GM12878 (cell line): ENCODE data around the gene VCAN. TPM values are rescaled to one million over a fixed set of nuclear protein-coding genes. Genes with fewer than 3 reads are reported as not detected.

Source experiments
- ATAC-seq: fragments of 200-7000 bp; cut with Tn5 transposase; 3 replicates; pipeline ENCODE4 v1.9.1; 2020; ENCODE audit warnings: mild to moderate bottlenecking, moderate library complexity
- BruUV-seq: library from RNA; stranded (reverse); fragments of 400-500 nt; replicated peaks from 2 replicates; lab custom pipeline; 2021; lab: Mats Ljungman, UMichigan
- CTCF ChIA-PET: fragments of 300-600 bp; sonication (Branson Sonifier 250); formaldehyde crosslinking; extraction: SDS; loops from one replicate; lab custom pipeline; 2021; ENCODE audit warnings: inconsistent platforms; lab: Yijun Ruan, JAX
- POLR2A ChIA-PET: fragments of 350-600 bp; formaldehyde crosslinking; extraction: SDS; loops from one replicate; lab custom pipeline; 2021; ENCODE audit warnings: inconsistent platforms; lab: Charles Lee
- RAD21 ChIA-PET: fragments of 300-600 bp; sonication (Branson Sonifier 250); formaldehyde crosslinking; loops from one replicate; lab custom pipeline; 2023; ENCODE audit warnings: antibody characterized with exemption; ENCODE audit not compliant: unreplicated experiment; lab: Charles Lee
- SMC1A ChIA-PET: fragments of 300-600 bp; sonication (Branson Sonifier 250); formaldehyde crosslinking; loops from one replicate; lab custom pipeline; 2023; ENCODE audit not compliant: unreplicated experiment, uncharacterized antibody; lab: Charles Lee
- DNase-seq: peaks from one replicate; pipeline ENCODE4 v3.0.0-alpha.2; 2011; ENCODE audit warnings: low read depth, low spot score
- FAIRE-seq: peaks from 3 replicates; lab custom pipeline; 2011; peaks lifted over from hg19 to GRCh38; lab: Jason Lieb, UNC
- H2AFZ ChIP-seq: 2 replicates; pipeline ENCODE4 v1.6.0; 2011; ENCODE audit warnings: low read depth, low read length, control low read depth; ENCODE audit not compliant: control insufficient read depth
- H3K27ac ChIP-seq: 2 replicates; pipeline ENCODE4 v1.5.1; 2011; ENCODE audit warnings: control low read depth; ENCODE audit not compliant: control insufficient read depth, insufficient read depth
- H3K27me3 ChIP-seq, 2 experiments: replicated peaks in 1 of 2; 2 replicates each; pipeline versions ENCODE4 v1.6.0 to v1.6.1; 2011; ENCODE audit warnings: low read length in 1 of 2; ENCODE audit not compliant: control insufficient read depth in 2 of 2, insufficient read depth in 2 of 2
- H3K36me3 ChIP-seq, 2 experiments: 2 replicates each; pipeline ENCODE4 v1.5.1; 2011; ENCODE audit warnings: low read length in 1 of 2; ENCODE audit not compliant: control insufficient read depth in 2 of 2, insufficient read depth in 2 of 2
- H3K4me1 ChIP-seq: 2 replicates; pipeline ENCODE4 v1.6.1; 2011; ENCODE audit warnings: mild to moderate bottlenecking, low read length, moderate library complexity, mixed read lengths; ENCODE audit not compliant: control insufficient read depth, insufficient read depth
- H3K4me2 ChIP-seq: 2 replicates; pipeline ENCODE4 v1.6.0; 2011; ENCODE audit warnings: control low read depth; ENCODE audit not compliant: control insufficient read depth, insufficient read depth
- H3K4me3 ChIP-seq: fragments of 200-600 bp; sonication (generic); 2 replicates; pipeline ENCODE4 v1.5.1; 2016
- H3K79me2 ChIP-seq: 2 replicates; pipeline ENCODE4 v1.6.0; 2011; ENCODE audit warnings: low read length; ENCODE audit not compliant: control insufficient read depth, insufficient read depth
- H3K9ac ChIP-seq: 2 replicates; pipeline ENCODE4 v1.8.0; 2011; ENCODE audit warnings: low read length, control low read depth, mixed read lengths; ENCODE audit not compliant: control insufficient read depth, insufficient read depth
- H3K9me3 ChIP-seq: replicated peaks from 3 replicates; pipeline ENCODE4 v1.5.1; 2011; ENCODE audit warnings: mild to moderate bottlenecking, low read length; ENCODE audit not compliant: control insufficient read depth, insufficient read depth
- H4K20me1 ChIP-seq: 2 replicates; pipeline ENCODE4 v1.6.0; 2011; ENCODE audit not compliant: control insufficient read depth, insufficient read depth
- ATF3 ChIP-seq: IDR thresholded peaks from 2 replicates; pipeline ENCODE4 v1.6.1; 2011; ENCODE audit warnings: low read depth, mild to moderate bottlenecking, low read length, moderate library complexity, borderline replicate concordance; ENCODE audit errors: extremely low read depth
- BMI1 ChIP-seq: fragments of 450-650 bp; IDR thresholded peaks from 2 replicates; pipeline ENCODE4 v1.6.1; 2016; ENCODE audit warnings: mild to moderate bottlenecking, moderate library complexity, borderline replicate concordance
- CUX1 ChIP-seq: IDR thresholded peaks from 2 replicates; pipeline ENCODE4 v1.6.1; 2012; ENCODE audit warnings: improper control_type of control experiment, low read depth, low read length; ENCODE audit not compliant: insufficient replicate concordance
- E4F1 ChIP-seq: fragments of 450-650 bp; IDR thresholded peaks from 2 replicates; pipeline ENCODE4 v1.6.1; 2018; ENCODE audit warnings: borderline replicate concordance, mild to moderate bottlenecking; ENCODE audit not compliant: partially characterized antibody
- EGR1 ChIP-seq, 2 experiments: IDR thresholded peaks; 1 replicate in 1 of 2; 2 replicates in 1 of 2; pipeline ENCODE4 v1.6.1; 2011 to 2012; ENCODE audit warnings: low read depth in 2 of 2, low read length in 2 of 2, borderline replicate concordance in 1 of 2, mild to moderate bottlenecking in 1 of 2, moderate library complexity in 1 of 2
- HCFC1 ChIP-seq: fragments of 150-350 bp; IDR thresholded peaks from 2 replicates; pipeline ENCODE4 v1.6.1; 2014; ENCODE audit warnings: low read length
- HDAC2 ChIP-seq: fragments of 200-600 bp; sonication (generic); IDR thresholded peaks from 2 replicates; pipeline ENCODE4 v1.6.1; 2017
- JUND ChIP-seq: IDR thresholded peaks from 2 replicates; pipeline ENCODE4 v1.6.1; 2012; ENCODE audit warnings: low read depth, mild to moderate bottlenecking, low read length, improper control_type of control experiment, moderate library complexity
- NRF1 ChIP-seq: conservative IDR thresholded peaks from 2 replicates; pipeline ENCODE4 v1.6.1; 2011; ENCODE audit warnings: mild to moderate bottlenecking, low read depth, low read length, improper control_type of control experiment
- SIN3A ChIP-seq: IDR thresholded peaks from 2 replicates; pipeline ENCODE4 v1.6.1; 2012; ENCODE audit warnings: low read depth, low read length, improper control_type of control experiment
- SIX5 ChIP-seq: IDR thresholded peaks from 2 replicates; pipeline ENCODE4 v1.6.1; 2011; ENCODE audit warnings: mild to moderate bottlenecking, low read depth, low read length, moderate library complexity; ENCODE audit not compliant: severe bottlenecking
- SUZ12 ChIP-seq: fragments of 200-600 bp; sonication (generic); IDR thresholded peaks from one replicate; pipeline ENCODE4 v1.6.1; 2018; ENCODE audit warnings: antibody characterized with exemption, mild to moderate bottlenecking; ENCODE audit not compliant: unreplicated experiment
- ZNF274 ChIP-seq: IDR thresholded peaks from one replicate; pipeline ENCODE4 v1.8.0; 2011; ENCODE audit not compliant: insufficient read length, insufficient read depth
- WGBS: methylation state at CpG from one replicate; pipeline ENCODE4 v1.1.6; 2016; ENCODE audit warnings: low lambda C conversion rate; ENCODE audit not compliant: insufficient replicate concordance, insufficient coverage; ENCODE audit errors: missing lambda C conversion rate; 5-methylcytosine and 5-hydroxymethylcytosine counted together
- in situ Hi-C: fragments of 300-500 bp; cut with MboI; formaldehyde crosslinking; loops from 9 replicates; pipeline ENCODE4 v1.14.3; 2018; ENCODE audit warnings: mixed read lengths
- intact Hi-C: fragments of 100-400 bp; cut with micrococcal nuclease; formaldehyde crosslinking; loops from one replicate; pipeline ENCODE4 v1.14.2; 2022; ENCODE audit not compliant: unreplicated experiment
- polyA plus RNA-seq, 11 experiments: library from polyadenylated mRNA; depleted of rRNA in 4 of 11; unstranded in 6 of 11; stranded (reverse) in 5 of 11; fragments of >200 nt; fragmentation: Nextera tagmentation in 4 of 11; fragmentation: Illumina TruSeq in 1 of 11; extraction: Ambion mirVana in 4 of 11; extraction: Trizol in 1 of 11; gene quantifications; 1 replicate in 1 of 11; 2 replicates in 10 of 11; pipeline versions ENCODE4 v1.2.1 to v1.2.3, GENCODE V29; 2011 to 2016; ENCODE audit warnings: inconsistent platforms in 2 of 11, missing spikeins in 2 of 11, low read depth in 1 of 11
- total RNA-seq, 4 experiments: library from RNA; depleted of rRNA in 3 of 4; stranded (reverse); fragments of >200 nt in 3 of 4; fragmentation: Illumina TruSeq in 1 of 4; extraction: Trizol in 1 of 4; gene quantifications; 2 replicates each; pipeline versions ENCODE4 v1.2.1 to v1.2.3, GENCODE V29; 2013 to 2021

VCAN gene
- total and polyA plus RNA-seq, 10 of the 15 experiments (the other 5 are each of a cell fraction or from before 2014, with no cell fraction given) = 1.2 to 15.2 (median 4.5) TPM

GRCh38 chr5:83523929-83524328 is 52.4 kb downstream of the VCAN start:
- no peaks in the 10 kb centered on the region for H3K4me1 ChIP-seq
- DNase-seq = no peak
- H3K27me3 ChIP-seq = 0 out of 4 replicates have a peak, but pooled peaks cover 0 to 2% of the 10 kb centered on the region in 2 experiments
- intact Hi-C loops (no loop called here), in situ Hi-C loops (no loop called here)
- no peak overlapping the region for H2AFZ ChIP-seq
- H3K9me3 ChIP-seq = no peaks in the 10 kb centered on the region
- FAIRE-seq = no peak
- TF ChIP-seq ATF3 (no peak), JUND (no peak), SUZ12 (no peak), BMI1 (no peak), CUX1 (no peak), HDAC2 (no peak), HCFC1 (no peak), ZNF274 (no peak), SIN3A (no peak), SIX5 (no peak), NRF1 (no peak), EGR1 (IDR thresholded peaks at IDR 0.05; ENCODE audit: borderline replicate concordance in 1 of 2, low read depth in 2 of 2, low read length in 2 of 2) (no peak), E4F1 (no peak)
- BruUV-seq = no TSS peak
- H3K4me3 ChIP-seq = no peak overlapping the region
- no peaks in the 10 kb centered on the region for H3K79me2 ChIP-seq
- ATAC-seq = no peak
- no peak overlapping the region for H3K4me2 ChIP-seq
- SMC1A ChIA-PET = interaction anchor here (1.0 kb wide), 1 partner anchor 11 kb away, joined by 3 read pairs; no protein-coding TSS in a partner anchor
- no peaks in the 10 kb centered on the region for H4K20me1 ChIP-seq
- no peaks in the 10 kb centered on the region for H3K36me3 ChIP-seq
- no peak overlapping the region for H3K9ac ChIP-seq
- H3K27ac ChIP-seq = no peak overlapping the region
- RAD21 ChIA-PET = no interaction called here
- WGBS = 0% methylated on average over 1 of the region's 1 CpG
- CTCF ChIA-PET = interaction anchor here (0.7 to 0.8 kb wide), 2 partner anchors 807 to 1172 kb away, joined by 3 to 4 read pairs; no protein-coding TSS in a partner anchor
- POLR2A ChIA-PET = no interaction called here
